ENCODE results near the gene EIF2D. TPM values are rescaled to one million over a fixed set of nuclear protein-coding genes. Genes with fewer than 3 reads are reported as not detected.

The EIF2D gene
- total RNA-seq, 1 donor from 2014 or later: 19.5 TPM

GRCh38 chr1:206653715-206654459, 41.6 kb upstream of the EIF2D start:
- H3K36me3 Mint-ChIP-seq (ENCODE audit: unreplicated experiment): no peaks in the 10 kb centered on the region
- no peak overlapping the region for H3K4me3 Mint-ChIP-seq (ENCODE audit: unreplicated experiment)
- no peak for TF ChIP-seq CTCF (IDR thresholded peaks at IDR 0.05; ENCODE audit: partially characterized antibody, unreplicated experiment)
- H3K4me1 Mint-ChIP-seq (ENCODE audit: low read depth, unreplicated experiment): no peaks in the 10 kb centered on the region
- no peak overlapping the region for H3K27ac Mint-ChIP-seq (ENCODE audit: unreplicated experiment)
- peaks cover 4% of the 10 kb centered on the region for H3K27me3 Mint-ChIP-seq (ENCODE audit: unreplicated experiment)
- H3K9me3 Mint-ChIP-seq (ENCODE audit: unreplicated experiment): no peaks in the 10 kb centered on the region
- no peak for DNase-seq

DNA sequence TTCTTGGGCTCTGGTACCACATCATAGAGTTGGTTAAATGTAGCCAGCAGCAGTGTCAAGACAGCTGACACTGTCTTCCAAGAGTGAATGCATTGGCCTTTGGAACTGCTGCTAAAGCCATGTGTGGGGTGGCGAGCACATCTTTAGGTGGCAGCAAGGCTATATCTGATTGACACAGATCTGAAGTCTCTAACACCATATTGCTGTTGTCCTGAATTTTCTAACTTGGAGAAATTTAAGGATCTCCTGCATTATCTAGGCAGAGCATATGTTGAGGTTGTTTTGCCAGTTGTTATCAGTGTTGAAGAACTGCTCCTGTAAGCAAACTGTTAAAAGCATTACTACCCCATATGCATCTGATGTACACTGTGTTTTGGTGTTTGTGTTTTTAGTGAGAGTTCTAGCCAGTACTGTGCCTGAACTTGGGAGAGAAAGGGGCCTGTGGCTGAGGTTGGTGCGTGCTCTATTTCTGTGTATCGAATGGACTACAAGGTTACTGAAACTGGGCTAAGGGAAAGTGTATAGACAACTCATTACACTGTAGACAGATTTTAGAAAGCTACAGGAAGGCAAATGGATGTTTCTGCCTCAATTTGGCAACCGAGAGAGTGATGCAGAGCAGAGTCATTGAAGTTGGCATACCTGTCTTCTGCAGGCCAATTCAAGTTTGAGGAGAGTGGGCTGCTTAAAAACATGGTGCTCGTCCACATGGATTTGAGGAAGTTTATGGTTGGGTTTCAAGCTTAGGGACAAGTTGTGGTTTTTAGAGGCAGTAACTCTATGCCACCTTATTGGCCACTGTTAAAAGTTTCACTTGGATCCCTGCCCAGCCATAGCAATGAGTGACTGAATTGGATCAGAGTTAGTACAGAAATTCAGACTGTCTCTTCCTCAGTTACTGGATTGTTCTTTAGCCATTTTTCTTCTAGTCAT, 40.0 kb upstream of the EIF2D start:
- no peak overlapping the region for H3K4me3 Mint-ChIP-seq (ENCODE audit: unreplicated experiment)
- DNase-seq: no peak
- no peaks in the 10 kb centered on the region for H3K4me1 Mint-ChIP-seq (ENCODE audit: low read depth, unreplicated experiment)
- TF ChIP-seq CTCF (IDR thresholded peaks at IDR 0.05; ENCODE audit: partially characterized antibody, unreplicated experiment): no peak
- H3K9me3 Mint-ChIP-seq (ENCODE audit: unreplicated experiment): no peaks in the 10 kb centered on the region
- H3K27me3 Mint-ChIP-seq (ENCODE audit: unreplicated experiment): peaks cover 3% of the 10 kb centered on the region
- H3K27ac Mint-ChIP-seq (ENCODE audit: unreplicated experiment): no peak overlapping the region
- no peaks in the 10 kb centered on the region for H3K36me3 Mint-ChIP-seq (ENCODE audit: unreplicated experiment)

- Mint-ChIP-seq H3K9me3 (ENCODE audit: unreplicated experiment) (no peaks in the 10 kb centered on the region), H3K27me3 (ENCODE audit: unreplicated experiment) (no peaks in the 10 kb centered on the region), H3K36me3 (ENCODE audit: unreplicated experiment) (no peaks in the 10 kb centered on the region), H3K27ac (ENCODE audit: unreplicated experiment) (no peak overlapping the region), H3K4me1 (ENCODE audit: low read depth, unreplicated experiment) (no peaks in the 10 kb centered on the region), H3K4me3 (ENCODE audit: unreplicated experiment) (no peak overlapping the region)
- no peak for DNase-seq
- TF ChIP-seq CTCF (IDR thresholded peaks at IDR 0.05; ENCODE audit: partially characterized antibody, unreplicated experiment): no peak
These were observed 38.7 kb upstream of the EIF2D start for GRCh38 chr1:206651014-206651413.

- H3K4me3 Mint-ChIP-seq (ENCODE audit: unreplicated experiment): no peak overlapping the region
- TF ChIP-seq CTCF (IDR thresholded peaks at IDR 0.05; ENCODE audit: partially characterized antibody, unreplicated experiment): no peak
- H3K36me3 Mint-ChIP-seq (ENCODE audit: unreplicated experiment): no peaks in the 10 kb centered on the region
- H3K9me3 Mint-ChIP-seq (ENCODE audit: unreplicated experiment): no peaks in the 10 kb centered on the region
- no peak for DNase-seq
- H3K27me3 Mint-ChIP-seq (ENCODE audit: unreplicated experiment): no peaks in the 10 kb centered on the region
- no peak overlapping the region for H3K27ac Mint-ChIP-seq (ENCODE audit: unreplicated experiment)
- no peaks in the 10 kb centered on the region for H3K4me1 Mint-ChIP-seq (ENCODE audit: low read depth, unreplicated experiment)
These were observed 37.1 kb upstream of the EIF2D start for GRCh38 chr1:206649261-206649921.

Measured in glutamatergic neuron (in vitro differentiated cells).